IMR-90 (cell line): ENCODE measurements around the gene GRK5.

Experiments
- MAFK ChIP-seq: IDR thresholded peaks from 2 replicates; pipeline ENCODE4 v1.6.1; 2012; ENCODE audit warnings: low read depth, low read length, improper control_type of control experiment
- POLR2A ChIP-seq: IDR thresholded peaks from 2 replicates; pipeline ENCODE4 v1.6.1; 2012; ENCODE audit warnings: mild to moderate bottlenecking, low read depth, low read length
- RAD21 ChIP-seq: IDR thresholded peaks from 2 replicates; pipeline ENCODE4 v1.6.1; 2012; ENCODE audit warnings: low read length, improper control_type of control experiment
- USF2 ChIP-seq: fragments of 150-350 bp; IDR thresholded peaks from 2 replicates; pipeline ENCODE4 v1.6.1; 2017; ENCODE audit warnings: mild to moderate bottlenecking, antibody characterized with exemption, low read length, low read depth
- TF ChIP-seq, protein P1 (sequence below): conservative IDR thresholded peaks from 2 replicates; pipeline ENCODE4 v1.5.1; 2012; ENCODE audit warnings: mild to moderate bottlenecking, low read depth, low read length, improper control_type of control experiment

- TF ChIP-seq, protein P1, sequence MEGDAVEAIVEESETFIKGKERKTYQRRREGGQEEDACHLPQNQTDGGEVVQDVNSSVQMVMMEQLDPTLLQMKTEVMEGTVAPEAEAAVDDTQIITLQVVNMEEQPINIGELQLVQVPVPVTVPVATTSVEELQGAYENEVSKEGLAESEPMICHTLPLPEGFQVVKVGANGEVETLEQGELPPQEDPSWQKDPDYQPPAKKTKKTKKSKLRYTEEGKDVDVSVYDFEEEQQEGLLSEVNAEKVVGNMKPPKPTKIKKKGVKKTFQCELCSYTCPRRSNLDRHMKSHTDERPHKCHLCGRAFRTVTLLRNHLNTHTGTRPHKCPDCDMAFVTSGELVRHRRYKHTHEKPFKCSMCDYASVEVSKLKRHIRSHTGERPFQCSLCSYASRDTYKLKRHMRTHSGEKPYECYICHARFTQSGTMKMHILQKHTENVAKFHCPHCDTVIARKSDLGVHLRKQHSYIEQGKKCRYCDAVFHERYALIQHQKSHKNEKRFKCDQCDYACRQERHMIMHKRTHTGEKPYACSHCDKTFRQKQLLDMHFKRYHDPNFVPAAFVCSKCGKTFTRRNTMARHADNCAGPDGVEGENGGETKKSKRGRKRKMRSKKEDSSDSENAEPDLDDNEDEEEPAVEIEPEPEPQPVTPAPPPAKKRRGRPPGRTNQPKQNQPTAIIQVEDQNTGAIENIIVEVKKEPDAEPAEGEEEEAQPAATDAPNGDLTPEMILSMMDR = no peak
- TF ChIP-seq RAD21 (no peak), MAFK (no peak), USF2 (no peak), POLR2A (no peak)
Measured at GRCh38 chr10:119483839-119484238, 276.5 kb downstream of the GRK5 start.
